Stimulated activated CD4-positive, alpha-beta T cell treated with anti-CD3 and anti-CD28 coated beads, Interleukin-12 subunit alpha, Interleukin-12 subunit beta, amount 100 ng/mL, for 48 hours (primary cell): ENCODE results near the gene MEGF11.
A peak's percentile ranks its signal among the peaks of the same experiment; 100 is the strongest.
"Not testable (repeated sequence)": the region's sequence is repeated elsewhere in the genome, so short reads cannot be mapped to it uniquely, and the experiment has no call there.

ENCODE experiments used
- DNase-seq, 3 donors: peaks; one replicate each; pipeline ENCODE4 v3.0.0-alpha.2; 2020; ENCODE audit warnings: low read depth in 2 of 3, low spot score in 1 of 3

Gene MEGF11

GRCh38 chr15:65907661-65908060 lies 345.9 kb downstream of the MEGF11 start:
- no peak for DNase-seq

- DNase-seq: no peak
These were observed 347.2 kb downstream of the MEGF11 start for GRCh38 chr15:65906396-65906795.

GRCh38 chr15:65904301-65904700 lies 349.2 kb downstream of the MEGF11 start:
- no peak for DNase-seq

- DNase-seq: no peak
These were observed 350.1 kb downstream of the MEGF11 start for GRCh38 chr15:65903296-65904073.

- DNase-seq: no peak
These were observed 351.2 kb downstream of the MEGF11 start for GRCh38 chr15:65902373-65902772.

- no peak for DNase-seq
These were observed 351.7 kb downstream of the MEGF11 start for GRCh38 chr15:65901836-65902235.

- no peak for DNase-seq
These were observed 352.2 kb downstream of the MEGF11 start for GRCh38 chr15:65901336-65901735.

GRCh38 chr15:65900488-65900887 lies 353.1 kb downstream of the MEGF11 start:
- DNase-seq: no peak

- no peak for DNase-seq
These were observed 357.3 kb downstream of the MEGF11 start for GRCh38 chr15:65896236-65896635.

GRCh38 chr15:65893060-65893459 lies 360.5 kb downstream of the MEGF11 start:
- no peak for DNase-seq

- peak in 1 of 3 donors; percentile 9 for DNase-seq
These were observed 364.6 kb downstream of the MEGF11 start for GRCh38 chr15:65888981-65889380.

- DNase-seq: peak in 2 of 3 donors; percentile 25 to 54
These were observed 366.0 kb downstream of the MEGF11 start for GRCh38 chr15:65887565-65887964.

- DNase-seq: no peak
These were observed 367.8 kb downstream of the MEGF11 start for GRCh38 chr15:65885668-65886218.

- no peak for DNase-seq
These were observed 369.0 kb downstream of the MEGF11 start for GRCh38 chr15:65884511-65884910.

GRCh38 chr15:65883571-65883970 lies 370.0 kb downstream of the MEGF11 start:
- no peak for DNase-seq

GRCh38 chr15:65881766-65882434 lies 371.6 kb downstream of the MEGF11 start:
- no peak for DNase-seq

GRCh38 chr15:65877749-65878148 lies 375.8 kb downstream of the MEGF11 start:
- no peak for DNase-seq

GRCh38 chr15:65875458-65875857 lies 378.1 kb downstream of the MEGF11 start:
- no peak for DNase-seq

GRCh38 chr15:65873256-65873655 lies 380.3 kb downstream of the MEGF11 start:
- DNase-seq: no peak

GRCh38 chr15:65872596-65872995 lies 381.0 kb downstream of the MEGF11 start:
- not testable (repeated sequence) for DNase-seq

- not testable (repeated sequence) for DNase-seq
These were observed 381.7 kb downstream of the MEGF11 start for GRCh38 chr15:65871886-65872285.

- no peak for DNase-seq
These were observed 382.5 kb downstream of the MEGF11 start for GRCh38 chr15:65870889-65871533.
